Left ventricle myocardium superior (tissue), 1 donor: ENCODE data around the gene ITPR1. TPM values are rescaled to one million over a fixed set of nuclear protein-coding genes. Genes with fewer than 3 reads are reported as not detected.
A peak's percentile ranks its signal among the peaks of the same experiment; 100 is the strongest.
"Not testable (repeated sequence)": the region's sequence is repeated elsewhere in the genome, so short reads cannot be mapped to it uniquely, and the experiment has no call there.

Source experiments
- ATAC-seq: fragments of 200-7000 bp; cut with Tn5 transposase; one replicate; pipeline ENCODE4 v1.9.1; 2020; ENCODE audit warnings: mild to moderate bottlenecking, moderate library complexity
- DNase-seq: peaks from one replicate; pipeline ENCODE4 v3.0.0-alpha.2; 2020
- intact Hi-C: fragments of 100-400 bp; cut with micrococcal nuclease; formaldehyde crosslinking; loops from one replicate; pipeline ENCODE4 v1.11.0; 2022
- total RNA-seq: library from RNA; stranded (reverse); fragmentation: NEBNext Ultra II Directional; extraction: Animal tissue kit (Norgen Biotek cat#: 25700); gene quantifications from one replicate; pipeline ENCODE4 v1.2.1, GENCODE V29; 2021
- donor health status: DM: no; HTN: yes; CAD: no; lungs with severe emphysema.

The ITPR1 gene
- total RNA-seq, 1 donor from 2014 or later, result 16.6 TPM

DNA sequence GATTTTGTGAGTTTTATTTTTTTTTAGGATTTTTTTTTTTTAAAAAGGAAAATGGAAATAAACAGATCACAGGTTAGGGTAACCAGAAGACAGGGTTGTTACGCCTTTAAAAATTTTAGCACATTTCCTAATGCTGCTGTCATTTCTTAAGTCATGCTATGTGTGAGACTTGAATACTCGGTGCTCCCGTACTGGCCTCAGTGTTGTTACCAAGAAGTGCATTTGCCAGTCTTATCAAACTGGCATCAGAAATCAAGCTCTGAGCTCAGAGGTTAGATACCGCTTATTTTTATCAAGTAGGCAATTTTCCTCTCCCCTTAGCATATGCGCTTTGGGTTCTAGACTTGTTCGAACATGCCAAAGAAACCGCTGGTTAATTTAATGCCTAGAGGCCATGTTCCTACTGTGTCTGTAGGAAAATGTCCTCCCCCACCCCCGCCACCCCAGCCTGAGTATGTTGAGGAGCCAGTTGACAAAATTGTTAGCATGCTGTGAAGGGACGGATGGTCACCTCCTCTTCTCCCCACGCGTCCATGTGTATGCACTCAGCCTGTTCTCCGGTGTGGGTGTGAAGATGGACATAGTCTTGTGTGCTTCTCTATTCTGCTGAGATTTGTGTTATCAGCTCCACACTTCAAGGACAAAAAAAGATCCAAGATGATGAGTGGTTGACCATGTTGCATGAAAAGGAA lies 88.9 kb downstream of the ITPR1 start:
- ATAC-seq, result no peak
- DNase-seq, result no peak
- intact Hi-C loops, result no loop called here

DNA sequence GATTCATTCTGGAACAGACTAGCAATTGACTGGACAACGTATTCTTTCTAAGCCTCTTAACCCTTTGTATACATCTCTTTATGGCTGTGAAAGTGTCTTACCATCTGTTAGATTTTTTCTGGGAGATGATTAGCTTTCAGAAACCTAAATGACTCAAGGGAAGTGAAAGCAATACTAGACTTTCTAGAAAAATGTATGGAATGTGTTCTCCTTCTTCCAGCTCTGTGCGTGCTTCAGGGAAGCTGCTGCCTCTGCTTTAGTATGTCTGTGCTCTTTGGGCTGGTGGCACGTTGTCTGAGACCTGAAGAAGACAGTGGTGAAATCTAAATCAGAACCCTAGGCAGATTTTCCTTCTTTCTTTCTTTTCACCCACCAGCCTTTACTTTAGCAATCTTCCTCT lies 89.5 kb downstream of the ITPR1 start:
- ATAC-seq (no peak), DNase-seq (no peak)
- intact Hi-C loops, result no loop called here

DNA sequence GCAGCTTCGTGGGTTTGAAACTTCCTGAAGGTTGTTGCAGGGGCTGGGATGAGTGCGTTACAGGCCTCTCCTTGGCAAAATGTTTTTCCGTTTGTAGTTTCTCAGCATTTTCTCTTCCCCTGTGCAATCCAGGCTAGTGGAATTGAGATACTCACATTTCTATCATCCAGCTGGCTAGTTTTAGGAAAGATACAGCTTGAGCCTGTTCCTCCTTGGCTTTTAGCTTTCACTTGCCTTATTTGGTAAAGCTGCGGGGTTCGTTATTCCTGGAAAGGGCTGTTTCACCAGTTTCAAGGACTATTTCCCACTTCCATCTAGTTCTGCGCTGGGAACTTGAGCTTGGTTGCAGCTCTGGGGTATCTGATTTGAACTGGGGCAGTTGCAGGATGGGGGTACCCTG lies 90.3 kb downstream of the ITPR1 start:
- intact Hi-C loops, result no loop called here
- DNase-seq, result no peak

DNA sequence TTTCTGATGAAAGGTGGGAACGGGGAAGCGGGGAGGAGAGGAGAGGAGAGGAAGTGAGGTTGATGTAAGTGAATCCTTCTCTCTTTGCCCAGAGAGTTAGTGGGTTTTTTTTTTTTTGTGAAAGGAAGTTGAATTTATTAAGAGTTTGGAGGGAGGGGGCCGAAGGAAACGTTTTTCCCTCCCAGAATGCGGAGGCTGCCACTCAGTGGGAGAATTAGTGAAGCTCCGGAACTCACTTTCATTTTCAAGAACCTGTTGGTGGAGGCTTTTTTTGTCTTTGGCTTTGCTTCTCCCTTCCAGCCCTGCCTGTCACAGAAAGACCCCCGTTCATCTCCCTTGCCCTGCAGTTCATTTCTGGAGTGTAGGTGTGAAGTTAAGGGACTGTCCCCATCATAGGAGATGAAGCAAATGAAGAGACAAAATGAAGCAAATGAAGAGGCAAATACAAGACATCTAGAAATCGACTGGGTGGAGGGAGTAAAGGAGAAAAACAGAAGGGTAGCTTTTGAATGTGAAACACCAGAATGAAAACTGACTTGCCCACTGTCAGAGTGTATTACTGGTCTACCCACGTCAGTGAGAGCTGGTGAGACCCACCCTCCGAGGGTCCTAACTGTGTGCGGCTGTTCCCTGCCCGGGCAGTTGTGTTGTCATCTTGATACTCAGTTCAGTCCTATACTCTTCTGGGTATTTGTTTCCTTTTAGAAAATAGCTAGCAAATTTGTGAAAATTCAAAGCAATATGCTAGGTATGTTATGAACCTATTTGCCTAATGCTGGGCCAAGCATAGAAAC lies 91.5 kb downstream of the ITPR1 start:
- DNase-seq (no peak), ATAC-seq (peak; percentile 11)
- intact Hi-C loops, result no loop called here

More for the DNA sequence above, 90.3 kb downstream of the ITPR1 start:
- ATAC-seq, result peak; percentile 54

DNA sequence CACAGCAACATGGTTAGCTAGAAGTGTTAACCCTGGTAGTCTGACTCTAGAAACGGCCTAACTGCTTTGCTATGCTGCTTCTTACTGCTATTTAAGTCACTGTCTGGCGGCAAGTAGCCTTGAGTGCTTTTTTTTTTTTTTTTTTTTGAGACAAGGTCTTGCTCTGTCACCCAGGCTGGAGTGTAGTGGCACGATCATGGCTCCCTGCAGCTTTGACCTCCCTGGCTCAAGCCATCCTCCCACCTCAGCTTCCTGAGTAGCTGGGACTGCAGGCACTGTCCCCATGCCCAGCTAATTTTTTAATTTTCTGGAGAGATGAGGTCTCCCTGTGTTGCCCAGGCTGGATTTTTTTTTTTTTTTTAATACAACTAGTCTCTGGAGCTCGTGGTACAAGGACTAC lies 93.2 kb downstream of the ITPR1 start:
- ATAC-seq, result no peak
- DNase-seq, result no peak
- intact Hi-C loops, result no loop called here

GRCh38 chr3:4587061-4587837 lies 94.1 kb downstream of the ITPR1 start:
- DNase-seq (no peak), ATAC-seq (no peak)
- intact Hi-C loops, result no loop called here

DNA sequence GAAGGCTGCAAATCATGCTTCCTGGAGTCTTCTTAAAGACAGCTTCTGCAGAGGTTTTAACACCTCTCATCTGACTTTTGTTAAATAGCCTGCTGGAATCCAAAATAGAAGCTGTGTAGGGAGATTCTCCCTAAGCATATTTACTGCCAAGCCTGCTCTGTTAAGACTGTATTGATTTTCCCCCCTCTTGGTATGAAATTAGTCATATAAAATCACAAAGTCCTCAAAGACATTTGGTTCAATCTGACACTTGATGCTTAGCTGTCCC lies 94.6 kb downstream of the ITPR1 start:
- no peak for ATAC-seq
- intact Hi-C loops, result no loop called here
- DNase-seq, result no peak

GRCh38 chr3:4588466-4588865 lies 95.3 kb downstream of the ITPR1 start:
- ATAC-seq, result peak; percentile 40
- peak; percentile 47 for DNase-seq
- intact Hi-C loops, result no loop called here

- intact Hi-C loops, result no loop called here
- peak; percentile 93 for ATAC-seq
- DNase-seq, result peak; percentile 68
These were observed 96.4 kb downstream of the ITPR1 start for GRCh38 chr3:4589475-4590097.

- intact Hi-C loops, ATAC-seq, DNase-seq: not testable (repeated sequence)
These were observed 97.7 kb downstream of the ITPR1 start for GRCh38 chr3:4590849-4591248.

DNA sequence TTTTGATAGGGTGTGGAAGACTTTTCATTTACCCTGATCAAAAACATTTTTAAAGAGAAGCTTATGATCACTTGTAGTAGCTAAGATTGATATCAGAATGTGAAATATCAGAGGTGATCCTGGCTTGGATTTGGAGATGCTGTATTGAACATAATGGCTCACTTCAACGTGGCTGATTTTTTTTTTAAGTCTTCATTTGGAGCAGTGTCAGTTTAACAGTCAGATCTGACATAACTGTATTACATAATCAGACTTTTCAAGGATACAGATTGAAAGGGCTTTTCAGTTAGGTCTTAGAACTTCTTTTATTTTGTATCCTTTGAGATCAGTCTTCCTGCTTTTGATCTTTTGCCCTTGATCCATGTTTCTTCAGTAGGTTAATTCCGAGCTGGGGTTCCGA lies 98.5 kb downstream of the ITPR1 start:
- ATAC-seq (no peak), DNase-seq (no peak)
- intact Hi-C loops, result no loop called here

DNA sequence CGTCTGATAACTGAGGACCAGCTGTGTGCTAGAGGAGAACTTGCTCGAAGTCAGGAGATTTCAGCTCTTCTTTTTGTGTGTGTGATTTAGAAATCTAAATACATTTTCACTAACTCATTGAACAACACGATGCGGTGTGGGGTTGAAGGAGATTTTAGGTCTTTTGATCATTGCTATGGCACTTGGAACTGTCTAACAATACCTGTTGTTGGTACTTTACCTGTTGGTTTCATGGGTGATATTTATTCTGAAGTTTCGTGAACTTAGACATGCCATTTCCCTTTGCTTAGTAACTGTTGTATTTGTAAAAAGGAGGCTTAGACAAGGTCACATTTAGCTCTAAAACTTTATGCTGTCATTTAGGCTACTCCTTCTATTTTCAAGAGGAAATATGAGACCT lies 99.9 kb downstream of the ITPR1 start:
- intact Hi-C loops, result no loop called here
- no peak for ATAC-seq
- DNase-seq, result no peak

GRCh38 chr3:4595710-4596113 lies 102.6 kb downstream of the ITPR1 start:
- intact Hi-C loops, result no loop called here
- no peak for DNase-seq
- ATAC-seq, result no peak

- DNase-seq (no peak), ATAC-seq (no peak)
- intact Hi-C loops, result no loop called here
These were observed 103.5 kb downstream of the ITPR1 start for GRCh38 chr3:4596612-4597011.

DNA sequence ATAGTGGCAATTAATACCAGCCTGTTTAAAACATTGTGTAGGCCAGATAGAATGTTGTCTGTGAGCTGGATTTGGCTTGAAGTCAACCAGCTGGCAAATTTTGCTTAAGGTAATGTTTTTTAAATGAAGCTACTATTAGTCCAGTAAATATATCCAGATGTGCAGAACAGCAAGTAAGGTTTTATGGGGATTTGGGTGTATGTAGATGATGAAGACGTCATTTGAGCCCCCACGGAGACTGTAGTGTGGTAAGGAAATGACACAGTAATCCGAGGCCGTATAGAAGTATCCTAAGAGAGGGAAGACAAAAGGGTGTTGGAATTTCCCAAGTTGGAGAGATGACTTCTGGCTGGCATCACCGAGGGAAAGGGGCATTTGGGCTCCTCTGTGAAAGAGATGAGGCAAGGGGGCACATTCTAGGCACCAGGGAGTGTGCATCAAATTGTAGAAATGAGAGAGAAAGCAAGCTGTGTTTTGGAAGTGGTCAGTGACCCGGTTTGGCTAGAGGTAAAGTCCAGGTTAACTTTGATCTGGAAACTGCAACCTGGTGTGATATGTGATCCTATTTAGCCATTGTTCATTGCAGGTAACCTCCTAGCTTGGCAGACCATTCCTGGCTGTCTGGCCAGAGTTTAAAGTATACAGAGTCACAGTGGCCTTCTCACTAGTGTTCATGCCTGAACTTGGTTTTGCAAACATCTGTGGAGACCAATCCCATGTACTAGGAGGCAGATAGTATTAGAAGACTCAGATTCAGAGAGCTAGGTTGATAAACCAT lies 104.2 kb downstream of the ITPR1 start:
- intact Hi-C loops, result no loop called here
- no peak for DNase-seq
- no peak for ATAC-seq

- intact Hi-C loops, DNase-seq, ATAC-seq: not testable (repeated sequence)
These were observed 105.1 kb downstream of the ITPR1 start for GRCh38 chr3:4598232-4598631.

- intact Hi-C loops, result no loop called here
- DNase-seq (no peak), ATAC-seq (no peak)
These were observed 106.5 kb downstream of the ITPR1 start for GRCh38 chr3:4599612-4600011.

GRCh38 chr3:4600493-4600892 lies 107.3 kb downstream of the ITPR1 start:
- no peak for DNase-seq
- no peak for ATAC-seq
- intact Hi-C loops, result no loop called here

DNA sequence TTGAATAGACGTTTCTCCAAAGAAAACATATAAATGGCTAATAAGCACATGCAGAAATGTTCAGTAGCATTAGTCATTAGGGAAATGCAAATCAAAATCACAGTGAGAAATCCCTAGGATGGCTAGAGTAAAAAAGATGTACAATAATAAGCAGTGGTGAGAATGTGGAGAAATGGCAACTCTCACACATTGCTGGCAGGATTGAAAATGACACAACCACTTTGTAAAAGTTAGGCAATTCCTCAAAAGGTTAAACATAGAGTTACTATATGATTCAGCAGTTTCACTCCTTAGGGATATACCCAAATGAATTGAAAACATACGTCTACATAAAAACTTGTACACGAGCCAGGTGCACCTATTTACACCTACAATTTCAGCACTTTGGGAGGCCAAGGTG lies 108.7 kb downstream of the ITPR1 start:
- intact Hi-C loops, result no loop called here
- no peak for DNase-seq
- ATAC-seq, result no peak
